Measurements from ENCODE around the gene THG1L. TPM values are rescaled to one million over a fixed set of nuclear protein-coding genes. Genes with fewer than 3 reads are reported as not detected.

The THG1L gene
- total RNA-seq, 1 experiment from 2014 or later = 12.3 TPM

DNA sequence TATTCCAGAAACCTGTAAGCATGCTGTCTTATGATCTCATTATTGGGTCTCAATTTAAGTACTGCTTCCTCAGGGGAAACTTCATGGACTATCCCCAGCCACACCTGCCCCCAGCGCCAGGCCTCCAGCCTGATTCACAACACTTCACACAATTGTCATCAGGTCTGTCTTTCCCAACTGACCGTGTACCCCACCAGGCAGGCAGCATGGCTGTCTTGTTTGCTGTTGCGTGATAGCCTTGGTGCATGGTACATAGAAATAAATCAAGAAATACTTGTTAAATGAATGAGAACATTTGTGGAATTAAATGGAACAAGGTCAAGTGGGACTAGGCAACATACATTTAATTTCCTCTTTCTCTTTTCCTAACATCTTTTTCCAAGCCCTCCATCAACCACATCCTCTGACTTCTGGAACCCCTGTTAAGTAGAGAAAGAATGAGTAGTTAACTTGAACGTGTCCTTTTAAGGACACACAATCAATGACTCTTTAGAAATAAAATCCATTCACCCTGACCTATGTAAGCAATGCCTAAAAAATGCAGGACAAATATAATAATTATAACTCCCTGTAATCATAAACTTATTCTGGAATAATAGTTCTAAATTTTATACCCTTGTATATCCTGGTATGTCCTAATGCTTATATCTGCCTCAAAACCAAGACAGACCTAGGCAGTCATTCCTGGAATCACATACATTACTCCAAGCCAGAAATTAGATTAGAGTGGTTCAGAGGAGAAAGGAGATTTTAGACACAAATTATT is 17.2 kb upstream of the THG1L start:
- Mint-ChIP-seq H3K9me3 (no peaks in the 10 kb centered on the region), H3K4me1 (peaks cover 4% of the 10 kb centered on the region), H3K27ac (no peak overlapping the region), H3K27me3 (ENCODE audit: low read depth) (no peaks in the 10 kb centered on the region), H3K36me3 (no peaks in the 10 kb centered on the region), H3K4me3 (no peak overlapping the region)
- TF ChIP-seq SOX15 (CRISPR knock-in tag; IDR thresholded peaks at IDR 0.05) (no peak), EMX1 (CRISPR knock-in tag; IDR thresholded peaks at IDR 0.05) (no peak), ZNF671 (CRISPR knock-in tag; IDR thresholded peaks at IDR 0.05) (no peak), ZNF317 (CRISPR knock-in tag; IDR thresholded peaks at IDR 0.05; ENCODE audit: borderline replicate concordance, low read depth) (no peak), NFE2L1 (CRISPR knock-in tag; IDR thresholded peaks at IDR 0.05) (no peak), SP1 (CRISPR knock-in tag; conservative IDR thresholded peaks at IDR 0.05) (no peak), ZNF121 (CRISPR knock-in tag; IDR thresholded peaks at IDR 0.05) (no peak), OVOL2 (CRISPR knock-in tag; IDR thresholded peaks at IDR 0.05; ENCODE audit: borderline replicate concordance) (no peak), ZNF219 (CRISPR knock-in tag; IDR thresholded peaks at IDR 0.05; ENCODE audit: borderline replicate concordance) (no peak)
- TF ChIP-seq, protein P1, sequence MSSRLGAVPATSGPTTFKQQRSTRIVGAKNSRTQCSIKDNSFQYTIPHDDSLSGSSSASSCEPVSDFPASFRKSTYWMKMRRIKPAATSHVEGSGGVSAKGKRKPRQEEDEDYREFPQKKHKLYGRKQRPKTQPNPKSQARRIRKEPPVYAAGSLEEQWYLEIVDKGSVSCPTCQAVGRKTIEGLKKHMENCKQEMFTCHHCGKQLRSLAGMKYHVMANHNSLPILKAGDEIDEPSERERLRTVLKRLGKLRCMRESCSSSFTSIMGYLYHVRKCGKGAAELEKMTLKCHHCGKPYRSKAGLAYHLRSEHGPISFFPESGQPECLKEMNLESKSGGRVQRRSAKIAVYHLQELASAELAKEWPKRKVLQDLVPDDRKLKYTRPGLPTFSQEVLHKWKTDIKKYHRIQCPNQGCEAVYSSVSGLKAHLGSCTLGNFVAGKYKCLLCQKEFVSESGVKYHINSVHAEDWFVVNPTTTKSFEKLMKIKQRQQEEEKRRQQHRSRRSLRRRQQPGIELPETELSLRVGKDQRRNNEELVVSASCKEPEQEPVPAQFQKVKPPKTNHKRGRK (CRISPR knock-in tag; IDR thresholded peaks at IDR 0.05; ENCODE audit: borderline replicate concordance) = no peak
- TF ChIP-seq, protein P2, sequence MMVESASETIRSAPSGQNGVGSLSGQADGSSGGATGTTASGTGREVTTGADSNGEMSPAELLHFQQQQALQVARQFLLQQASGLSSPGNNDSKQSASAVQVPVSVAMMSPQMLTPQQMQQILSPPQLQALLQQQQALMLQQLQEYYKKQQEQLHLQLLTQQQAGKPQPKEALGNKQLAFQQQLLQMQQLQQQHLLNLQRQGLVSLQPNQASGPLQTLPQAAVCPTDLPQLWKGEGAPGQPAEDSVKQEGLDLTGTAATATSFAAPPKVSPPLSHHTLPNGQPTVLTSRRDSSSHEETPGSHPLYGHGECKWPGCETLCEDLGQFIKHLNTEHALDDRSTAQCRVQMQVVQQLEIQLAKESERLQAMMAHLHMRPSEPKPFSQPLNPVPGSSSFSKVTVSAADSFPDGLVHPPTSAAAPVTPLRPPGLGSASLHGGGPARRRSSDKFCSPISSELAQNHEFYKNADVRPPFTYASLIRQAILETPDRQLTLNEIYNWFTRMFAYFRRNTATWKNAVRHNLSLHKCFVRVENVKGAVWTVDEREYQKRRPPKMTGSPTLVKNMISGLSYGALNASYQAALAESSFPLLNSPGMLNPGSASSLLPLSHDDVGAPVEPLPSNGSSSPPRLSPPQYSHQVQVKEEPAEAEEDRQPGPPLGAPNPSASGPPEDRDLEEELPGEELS (CRISPR knock-in tag; IDR thresholded peaks at IDR 0.05) = no peak
- TF ChIP-seq, protein P3, sequence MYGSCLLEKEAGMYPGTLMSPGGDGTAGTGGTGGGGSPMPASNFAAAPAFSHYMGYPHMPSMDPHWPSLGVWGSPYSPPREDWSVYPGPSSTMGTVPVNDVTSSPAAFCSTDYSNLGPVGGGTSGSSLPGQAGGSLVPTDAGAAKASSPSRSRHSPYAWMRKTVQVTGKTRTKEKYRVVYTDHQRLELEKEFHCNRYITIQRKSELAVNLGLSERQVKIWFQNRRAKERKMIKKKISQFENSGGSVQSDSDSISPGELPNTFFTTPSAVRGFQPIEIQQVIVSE (CRISPR knock-in tag; IDR thresholded peaks at IDR 0.05; ENCODE audit: borderline replicate concordance) = no peak
- TF ChIP-seq, protein P4, sequence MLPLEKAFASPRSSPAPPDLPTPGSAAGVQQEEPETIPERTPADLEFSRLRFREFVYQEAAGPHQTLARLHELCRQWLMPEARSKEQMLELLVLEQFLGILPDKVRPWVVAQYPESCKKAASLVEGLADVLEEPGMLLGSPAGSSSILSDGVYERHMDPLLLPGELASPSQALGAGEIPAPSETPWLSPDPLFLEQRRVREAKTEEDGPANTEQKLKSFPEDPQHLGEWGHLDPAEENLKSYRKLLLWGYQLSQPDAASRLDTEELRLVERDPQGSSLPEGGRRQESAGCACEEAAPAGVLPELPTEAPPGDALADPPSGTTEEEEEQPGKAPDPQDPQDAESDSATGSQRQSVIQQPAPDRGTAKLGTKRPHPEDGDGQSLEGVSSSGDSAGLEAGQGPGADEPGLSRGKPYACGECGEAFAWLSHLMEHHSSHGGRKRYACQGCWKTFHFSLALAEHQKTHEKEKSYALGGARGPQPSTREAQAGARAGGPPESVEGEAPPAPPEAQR (CRISPR knock-in tag; IDR thresholded peaks at IDR 0.05) = no peak
- TF ChIP-seq, protein P5, sequence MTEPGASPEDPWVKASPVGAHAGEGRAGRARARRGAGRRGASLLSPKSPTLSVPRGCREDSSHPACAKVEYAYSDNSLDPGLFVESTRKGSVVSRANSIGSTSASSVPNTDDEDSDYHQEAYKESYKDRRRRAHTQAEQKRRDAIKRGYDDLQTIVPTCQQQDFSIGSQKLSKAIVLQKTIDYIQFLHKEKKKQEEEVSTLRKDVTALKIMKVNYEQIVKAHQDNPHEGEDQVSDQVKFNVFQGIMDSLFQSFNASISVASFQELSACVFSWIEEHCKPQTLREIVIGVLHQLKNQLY (CRISPR knock-in tag; IDR thresholded peaks at IDR 0.05) = no peak
- TF ChIP-seq, protein P6, sequence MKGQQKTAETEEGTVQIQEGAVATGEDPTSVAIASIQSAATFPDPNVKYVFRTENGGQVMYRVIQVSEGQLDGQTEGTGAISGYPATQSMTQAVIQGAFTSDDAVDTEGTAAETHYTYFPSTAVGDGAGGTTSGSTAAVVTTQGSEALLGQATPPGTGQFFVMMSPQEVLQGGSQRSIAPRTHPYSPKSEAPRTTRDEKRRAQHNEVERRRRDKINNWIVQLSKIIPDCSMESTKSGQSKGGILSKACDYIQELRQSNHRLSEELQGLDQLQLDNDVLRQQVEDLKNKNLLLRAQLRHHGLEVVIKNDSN (CRISPR knock-in tag; IDR thresholded peaks at IDR 0.05) = no peak
- TF ChIP-seq, protein P7, sequence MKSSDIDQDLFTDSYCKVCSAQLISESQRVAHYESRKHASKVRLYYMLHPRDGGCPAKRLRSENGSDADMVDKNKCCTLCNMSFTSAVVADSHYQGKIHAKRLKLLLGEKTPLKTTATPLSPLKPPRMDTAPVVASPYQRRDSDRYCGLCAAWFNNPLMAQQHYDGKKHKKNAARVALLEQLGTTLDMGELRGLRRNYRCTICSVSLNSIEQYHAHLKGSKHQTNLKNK (CRISPR knock-in tag; IDR thresholded peaks at IDR 0.05) = no peak
- TF ChIP-seq, protein P8, sequence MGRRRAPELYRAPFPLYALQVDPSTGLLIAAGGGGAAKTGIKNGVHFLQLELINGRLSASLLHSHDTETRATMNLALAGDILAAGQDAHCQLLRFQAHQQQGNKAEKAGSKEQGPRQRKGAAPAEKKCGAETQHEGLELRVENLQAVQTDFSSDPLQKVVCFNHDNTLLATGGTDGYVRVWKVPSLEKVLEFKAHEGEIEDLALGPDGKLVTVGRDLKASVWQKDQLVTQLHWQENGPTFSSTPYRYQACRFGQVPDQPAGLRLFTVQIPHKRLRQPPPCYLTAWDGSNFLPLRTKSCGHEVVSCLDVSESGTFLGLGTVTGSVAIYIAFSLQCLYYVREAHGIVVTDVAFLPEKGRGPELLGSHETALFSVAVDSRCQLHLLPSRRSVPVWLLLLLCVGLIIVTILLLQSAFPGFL (CRISPR knock-in tag; IDR thresholded peaks at IDR 0.05; ENCODE audit: borderline replicate concordance) = no peak
- TF ChIP-seq, protein P9, sequence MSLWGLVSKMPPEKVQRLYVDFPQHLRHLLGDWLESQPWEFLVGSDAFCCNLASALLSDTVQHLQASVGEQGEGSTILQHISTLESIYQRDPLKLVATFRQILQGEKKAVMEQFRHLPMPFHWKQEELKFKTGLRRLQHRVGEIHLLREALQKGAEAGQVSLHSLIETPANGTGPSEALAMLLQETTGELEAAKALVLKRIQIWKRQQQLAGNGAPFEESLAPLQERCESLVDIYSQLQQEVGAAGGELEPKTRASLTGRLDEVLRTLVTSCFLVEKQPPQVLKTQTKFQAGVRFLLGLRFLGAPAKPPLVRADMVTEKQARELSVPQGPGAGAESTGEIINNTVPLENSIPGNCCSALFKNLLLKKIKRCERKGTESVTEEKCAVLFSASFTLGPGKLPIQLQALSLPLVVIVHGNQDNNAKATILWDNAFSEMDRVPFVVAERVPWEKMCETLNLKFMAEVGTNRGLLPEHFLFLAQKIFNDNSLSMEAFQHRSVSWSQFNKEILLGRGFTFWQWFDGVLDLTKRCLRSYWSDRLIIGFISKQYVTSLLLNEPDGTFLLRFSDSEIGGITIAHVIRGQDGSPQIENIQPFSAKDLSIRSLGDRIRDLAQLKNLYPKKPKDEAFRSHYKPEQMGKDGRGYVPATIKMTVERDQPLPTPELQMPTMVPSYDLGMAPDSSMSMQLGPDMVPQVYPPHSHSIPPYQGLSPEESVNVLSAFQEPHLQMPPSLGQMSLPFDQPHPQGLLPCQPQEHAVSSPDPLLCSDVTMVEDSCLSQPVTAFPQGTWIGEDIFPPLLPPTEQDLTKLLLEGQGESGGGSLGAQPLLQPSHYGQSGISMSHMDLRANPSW (CRISPR knock-in tag; conservative IDR thresholded peaks at IDR 0.05; ENCODE audit: low read depth) = no peak
- TF ChIP-seq, protein P10, sequence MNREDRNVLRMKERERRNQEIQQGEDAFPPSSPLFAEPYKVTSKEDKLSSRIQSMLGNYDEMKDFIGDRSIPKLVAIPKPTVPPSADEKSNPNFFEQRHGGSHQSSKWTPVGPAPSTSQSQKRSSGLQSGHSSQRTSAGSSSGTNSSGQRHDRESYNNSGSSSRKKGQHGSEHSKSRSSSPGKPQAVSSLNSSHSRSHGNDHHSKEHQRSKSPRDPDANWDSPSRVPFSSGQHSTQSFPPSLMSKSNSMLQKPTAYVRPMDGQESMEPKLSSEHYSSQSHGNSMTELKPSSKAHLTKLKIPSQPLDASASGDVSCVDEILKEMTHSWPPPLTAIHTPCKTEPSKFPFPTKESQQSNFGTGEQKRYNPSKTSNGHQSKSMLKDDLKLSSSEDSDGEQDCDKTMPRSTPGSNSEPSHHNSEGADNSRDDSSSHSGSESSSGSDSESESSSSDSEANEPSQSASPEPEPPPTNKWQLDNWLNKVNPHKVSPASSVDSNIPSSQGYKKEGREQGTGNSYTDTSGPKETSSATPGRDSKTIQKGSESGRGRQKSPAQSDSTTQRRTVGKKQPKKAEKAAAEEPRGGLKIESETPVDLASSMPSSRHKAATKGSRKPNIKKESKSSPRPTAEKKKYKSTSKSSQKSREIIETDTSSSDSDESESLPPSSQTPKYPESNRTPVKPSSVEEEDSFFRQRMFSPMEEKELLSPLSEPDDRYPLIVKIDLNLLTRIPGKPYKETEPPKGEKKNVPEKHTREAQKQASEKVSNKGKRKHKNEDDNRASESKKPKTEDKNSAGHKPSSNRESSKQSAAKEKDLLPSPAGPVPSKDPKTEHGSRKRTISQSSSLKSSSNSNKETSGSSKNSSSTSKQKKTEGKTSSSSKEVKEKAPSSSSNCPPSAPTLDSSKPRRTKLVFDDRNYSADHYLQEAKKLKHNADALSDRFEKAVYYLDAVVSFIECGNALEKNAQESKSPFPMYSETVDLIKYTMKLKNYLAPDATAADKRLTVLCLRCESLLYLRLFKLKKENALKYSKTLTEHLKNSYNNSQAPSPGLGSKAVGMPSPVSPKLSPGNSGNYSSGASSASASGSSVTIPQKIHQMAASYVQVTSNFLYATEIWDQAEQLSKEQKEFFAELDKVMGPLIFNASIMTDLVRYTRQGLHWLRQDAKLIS (CRISPR knock-in tag; IDR thresholded peaks at IDR 0.05; ENCODE audit: borderline replicate concordance) = no peak
- TF ChIP-seq, protein P11, sequence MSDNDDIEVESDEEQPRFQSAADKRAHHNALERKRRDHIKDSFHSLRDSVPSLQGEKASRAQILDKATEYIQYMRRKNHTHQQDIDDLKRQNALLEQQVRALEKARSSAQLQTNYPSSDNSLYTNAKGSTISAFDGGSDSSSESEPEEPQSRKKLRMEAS (CRISPR knock-in tag; IDR thresholded peaks at IDR 0.05) = no peak
- ATAC-seq (no peak), DNase-seq (ENCODE audit: low spot score) (no peak)
- ChIA-PET POLR2A (no interaction called here), CTCF (no interaction called here)

Data from WTC11 (cell line).